Esophagus squamous epithelium (tissue), 4 donors: Measurements from ENCODE around the gene RBM33.

Source experiments
- POLR2A ChIP-seq, 4 donors: fragments of 450-650 bp; IDR thresholded peaks; one replicate each; pipeline ENCODE4 v1.6.1; 2017; ENCODE audit warnings: antibody characterized with exemption in 4 of 4, mild to moderate bottlenecking in 4 of 4, moderate library complexity in 3 of 4
- TF ChIP-seq, protein P1 (sequence below), 6 experiments: fragments of 450-650 bp in 4 of 6; fragments of 200-600 bp in 2 of 6; sonication (generic) in 2 of 6; IDR thresholded peaks; one replicate each; pipeline ENCODE4 v1.5.1; 2016 to 2019; ENCODE audit warnings: antibody characterized with exemption in 6 of 6, mild to moderate bottlenecking in 4 of 6, moderate library complexity in 4 of 6

DNA sequence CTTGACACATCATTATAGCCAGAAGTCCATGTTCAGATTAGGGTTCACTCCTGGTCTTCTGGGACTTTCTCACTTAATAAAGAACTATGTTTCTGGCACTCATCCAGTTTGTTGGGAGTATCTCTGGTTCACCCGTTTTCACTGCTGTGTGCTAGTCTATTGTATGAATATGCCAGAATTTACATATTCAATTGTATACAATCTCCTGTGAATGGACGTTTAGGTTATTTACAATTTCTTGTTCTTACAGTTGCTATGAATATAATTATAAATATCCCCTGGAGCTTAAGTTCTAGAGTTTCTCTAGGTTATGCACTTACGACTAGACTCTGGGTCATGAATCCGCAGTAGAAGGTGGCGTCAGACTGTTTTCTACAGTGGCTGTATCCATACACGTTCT, 20.0 kb upstream of the RBM33 start:
- TF ChIP-seq, protein P1, sequence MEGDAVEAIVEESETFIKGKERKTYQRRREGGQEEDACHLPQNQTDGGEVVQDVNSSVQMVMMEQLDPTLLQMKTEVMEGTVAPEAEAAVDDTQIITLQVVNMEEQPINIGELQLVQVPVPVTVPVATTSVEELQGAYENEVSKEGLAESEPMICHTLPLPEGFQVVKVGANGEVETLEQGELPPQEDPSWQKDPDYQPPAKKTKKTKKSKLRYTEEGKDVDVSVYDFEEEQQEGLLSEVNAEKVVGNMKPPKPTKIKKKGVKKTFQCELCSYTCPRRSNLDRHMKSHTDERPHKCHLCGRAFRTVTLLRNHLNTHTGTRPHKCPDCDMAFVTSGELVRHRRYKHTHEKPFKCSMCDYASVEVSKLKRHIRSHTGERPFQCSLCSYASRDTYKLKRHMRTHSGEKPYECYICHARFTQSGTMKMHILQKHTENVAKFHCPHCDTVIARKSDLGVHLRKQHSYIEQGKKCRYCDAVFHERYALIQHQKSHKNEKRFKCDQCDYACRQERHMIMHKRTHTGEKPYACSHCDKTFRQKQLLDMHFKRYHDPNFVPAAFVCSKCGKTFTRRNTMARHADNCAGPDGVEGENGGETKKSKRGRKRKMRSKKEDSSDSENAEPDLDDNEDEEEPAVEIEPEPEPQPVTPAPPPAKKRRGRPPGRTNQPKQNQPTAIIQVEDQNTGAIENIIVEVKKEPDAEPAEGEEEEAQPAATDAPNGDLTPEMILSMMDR (IDR thresholded peaks at IDR 0.05), result no peak
- TF ChIP-seq POLR2A (IDR thresholded peaks at IDR 0.05), result no peak
